ENCODE results near the gene PPARG. TPM values are rescaled to one million over a fixed set of nuclear protein-coding genes. Genes with fewer than 3 reads are reported as not detected.

PPARG gene
- polyA plus RNA-seq, 1 experiment = 3.5 TPM

DNA sequence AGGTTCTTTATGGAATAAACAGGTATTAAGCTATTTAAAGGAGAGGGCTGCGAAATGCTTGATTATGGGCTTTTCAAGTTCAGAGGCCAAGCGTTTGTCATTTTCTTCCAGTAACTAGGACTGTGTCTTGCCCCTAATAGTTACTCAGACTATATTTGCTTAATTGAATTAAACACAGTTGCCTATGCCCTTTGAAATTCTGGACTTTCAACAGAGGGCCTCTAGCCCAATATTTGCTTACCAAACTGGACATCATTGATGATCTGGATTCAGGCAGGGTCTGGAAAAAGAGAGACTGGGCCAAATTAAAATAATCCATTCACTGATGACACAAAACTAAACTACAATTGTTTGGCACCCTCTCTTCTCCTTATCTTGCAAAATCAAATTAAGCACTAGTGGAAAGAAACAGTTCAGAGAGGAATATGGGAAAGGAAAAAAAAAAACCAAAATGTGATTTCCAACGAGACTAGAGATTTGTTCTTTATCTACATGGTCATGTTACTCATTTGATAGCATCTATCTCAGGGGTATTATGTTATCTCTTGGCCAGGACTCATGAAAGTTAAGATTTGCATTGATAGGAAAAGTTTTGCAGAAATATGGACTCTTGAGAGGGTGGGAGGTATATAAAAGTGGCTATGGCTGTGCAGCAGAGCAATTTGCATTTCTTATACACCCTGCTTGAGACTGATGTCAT lies 120.3 kb downstream of the PPARG start:
- TF ChIP-seq CTCF (IDR thresholded peaks at IDR 0.05; ENCODE audit: insufficient read depth, low read depth, low read length) = no peak
- CTCF ChIA-PET = no interaction called here
- no peak for DNase-seq (ENCODE audit: low read depth)

GRCh38 chr3:12409684-12410596 lies 121.1 kb downstream of the PPARG start:
- DNase-seq (ENCODE audit: low read depth) = no peak
- TF ChIP-seq CTCF (IDR thresholded peaks at IDR 0.05; ENCODE audit: insufficient read depth, low read depth, low read length) = no peak
- Histone ChIP-seq H3K36me3 (ENCODE audit: control insufficient read depth, insufficient read depth, low read length) (no peaks in the 10 kb centered on the region), H3K27me3 (ENCODE audit: control insufficient read depth, insufficient read depth, low read length) (no peaks in the 10 kb centered on the region), H3K4me3 (ENCODE audit: low read depth, low read length) (no peak overlapping the region)
- CTCF ChIA-PET = interaction anchor here (0.5 kb wide), 1 partner anchor 1279 kb away, joined by 3 read pairs; no protein-coding TSS in a partner anchor
- POLR2A ChIA-PET = no interaction called here

More for the DNA sequence above, 120.3 kb downstream of the PPARG start:
- POLR2A ChIA-PET = no interaction called here
- Histone ChIP-seq H3K36me3 (ENCODE audit: control insufficient read depth, insufficient read depth, low read length) (no peaks in the 10 kb centered on the region), H3K4me3 (ENCODE audit: low read depth, low read length) (no peak overlapping the region), H3K27me3 (ENCODE audit: control insufficient read depth, insufficient read depth, low read length) (no peaks in the 10 kb centered on the region)

GRCh38 chr3:12413721-12414255 lies 124.9 kb downstream of the PPARG start:
- no peak for TF ChIP-seq CTCF (IDR thresholded peaks at IDR 0.05; ENCODE audit: insufficient read depth, low read depth, low read length)
- Histone ChIP-seq H3K27me3 (ENCODE audit: control insufficient read depth, insufficient read depth, low read length) (no peaks in the 10 kb centered on the region), H3K36me3 (ENCODE audit: control insufficient read depth, insufficient read depth, low read length) (no peaks in the 10 kb centered on the region), H3K4me3 (ENCODE audit: low read depth, low read length) (no peak overlapping the region)
- DNase-seq (ENCODE audit: low read depth) = no peak
- CTCF ChIA-PET = no interaction called here
- POLR2A ChIA-PET = no interaction called here

DNA sequence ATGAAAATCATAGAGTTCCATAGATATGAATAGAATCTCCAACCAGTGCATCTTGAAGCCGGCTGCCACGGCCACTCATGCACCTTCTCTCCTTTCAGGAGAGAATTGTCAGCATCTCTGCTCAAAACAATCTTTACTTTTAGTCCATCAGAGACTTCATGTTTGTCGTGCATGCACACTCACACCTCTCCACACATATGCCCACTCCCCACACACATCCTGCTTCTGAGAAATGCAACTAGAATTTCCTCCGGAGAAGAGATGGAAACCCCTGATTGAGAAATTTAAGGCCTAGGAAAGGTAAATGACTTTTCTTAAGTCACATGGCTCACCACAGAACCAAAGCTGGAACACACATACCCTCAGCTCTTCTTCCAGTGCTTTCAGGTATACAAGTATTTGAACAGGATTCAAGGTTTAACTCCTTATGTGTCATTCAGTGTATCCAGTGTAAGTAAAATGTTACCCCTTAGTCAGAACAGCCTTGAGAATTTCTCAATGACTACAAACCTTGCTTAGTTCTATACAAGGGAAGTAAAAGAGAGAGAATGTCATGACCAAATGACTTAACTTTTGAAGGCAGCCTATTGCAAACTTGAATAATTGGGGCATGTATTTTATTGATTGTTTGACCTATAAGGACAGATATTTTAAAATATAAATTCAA lies 126.3 kb downstream of the PPARG start:
- CTCF ChIA-PET = interaction anchor here (1.2 kb wide), 1 partner anchor 16 kb away, joined by 4 read pairs; no protein-coding TSS in a partner anchor
- Histone ChIP-seq H3K36me3 (ENCODE audit: control insufficient read depth, insufficient read depth, low read length) (no peaks in the 10 kb centered on the region), H3K4me3 (ENCODE audit: low read depth, low read length) (no peak overlapping the region), H3K27me3 (ENCODE audit: control insufficient read depth, insufficient read depth, low read length) (no peaks in the 10 kb centered on the region)
- no peak for DNase-seq (ENCODE audit: low read depth)
- no peak for TF ChIP-seq CTCF (IDR thresholded peaks at IDR 0.05; ENCODE audit: insufficient read depth, low read depth, low read length)
- POLR2A ChIA-PET = no interaction called here

DNA sequence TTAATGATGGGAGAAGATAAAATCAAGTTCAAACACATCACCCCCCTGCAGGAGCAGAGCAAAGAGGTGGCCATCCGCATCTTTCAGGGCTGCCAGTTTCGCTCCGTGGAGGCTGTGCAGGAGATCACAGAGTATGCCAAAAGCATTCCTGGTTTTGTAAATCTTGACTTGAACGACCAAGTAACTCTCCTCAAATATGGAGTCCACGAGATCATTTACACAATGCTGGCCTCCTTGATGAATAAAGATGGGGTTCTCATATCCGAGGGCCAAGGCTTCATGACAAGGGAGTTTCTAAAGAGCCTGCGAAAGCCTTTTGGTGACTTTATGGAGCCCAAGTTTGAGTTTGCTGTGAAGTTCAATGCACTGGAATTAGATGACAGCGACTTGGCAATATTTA lies 127.9 kb downstream of the PPARG start:
- no peak for TF ChIP-seq CTCF (IDR thresholded peaks at IDR 0.05; ENCODE audit: insufficient read depth, low read depth, low read length)
- POLR2A ChIA-PET = no interaction called here
- Histone ChIP-seq H3K4me3 (ENCODE audit: low read depth, low read length) (no peak overlapping the region), H3K36me3 (ENCODE audit: control insufficient read depth, insufficient read depth, low read length) (no peaks in the 10 kb centered on the region), H3K27me3 (ENCODE audit: control insufficient read depth, insufficient read depth, low read length) (no peaks in the 10 kb centered on the region)
- CTCF ChIA-PET = no interaction called here
- DNase-seq (ENCODE audit: low read depth) = no peak

All from BJ (cell line).